Psoas muscle (tissue), 8 donors: ENCODE results near the gene MAST4. TPM values are rescaled to one million over a fixed set of nuclear protein-coding genes. Genes with fewer than 3 reads are reported as not detected.

Experiments
- ATAC-seq, 4 donors: fragments of 200-7000 bp; cut with Tn5 transposase; one replicate each; pipeline ENCODE4 v1.9.1; 2020; ENCODE audit warnings: moderate library complexity in 3 of 4, mild to moderate bottlenecking in 2 of 4
- DNase-seq, 2 donors: peaks; one replicate each; pipeline ENCODE4 v3.0.0-alpha.2; 2020
- H3K27ac ChIP-seq: fragments of 200-600 bp; one replicate; pipeline ENCODE4 v1.8.0; 2022
- H3K27me3 ChIP-seq, 3 donors: fragments of 200-600 bp in 1 of 3; one replicate each; pipeline versions ENCODE4 v1.6.1 to v1.8.0; 2013 to 2022; ENCODE audit warnings: low read length in 2 of 3, mild to moderate bottlenecking in 2 of 3, moderate library complexity in 1 of 3; ENCODE audit not compliant: insufficient read depth in 3 of 3
- H3K36me3 ChIP-seq, 2 donors: fragments of 200-600 bp in 1 of 2; one replicate each; pipeline versions ENCODE4 v1.6.1 to v1.8.0; 2013 to 2022; ENCODE audit warnings: low read depth in 1 of 2, mild to moderate bottlenecking in 1 of 2, moderate library complexity in 1 of 2; ENCODE audit not compliant: insufficient read depth in 1 of 2
- H3K4me1 ChIP-seq: fragments of 200-600 bp; one replicate; pipeline ENCODE4 v1.8.0; 2022
- H3K4me3 ChIP-seq: fragments of 200-600 bp; one replicate; pipeline ENCODE4 v1.8.0; 2022; ENCODE audit warnings: mild to moderate bottlenecking
- H3K9me3 ChIP-seq: fragments of 200-600 bp; one replicate; pipeline ENCODE4 v1.8.0; 2022
- CTCF ChIP-seq: fragments of 200-600 bp; IDR thresholded peaks from one replicate; pipeline ENCODE4 v1.8.0; 2022; ENCODE audit warnings: antibody characterized with exemption
- WGBS, 3 donors: extraction: QIAGEN DNeasy Blood & Tissue Kit; methylation state at CpG; one replicate each; pipeline versions ENCODE4 v1.1.6 to v1.1.7; 2013; 5-methylcytosine and 5-hydroxymethylcytosine counted together
- intact Hi-C, 2 donors: fragments of 100-400 bp; cut with DNase I; formaldehyde crosslinking; loops; one replicate each; pipeline versions ENCODE4 v1.11.0 to v1.14.2; 2022
- polyA plus RNA-seq, 3 donors: library from polyadenylated mRNA; stranded (reverse); fragments of 200-250 nt; gene quantifications; one replicate each; pipeline ENCODE4 v1.2.3, GENCODE V29; 2013
- total RNA-seq, 4 donors: library from RNA; stranded (reverse); fragmentation: NEBNext Ultra II Directional in 2 of 4; extraction: Animal tissue kit (Norgen Biotek cat#: 25700) in 2 of 4; gene quantifications; one replicate each; pipeline versions ENCODE4 v1.2.1 to v1.2.4, GENCODE V29; 2021 to 2023
- donor health status: healthy with polysubstance abuse.
- donor health status: DM: no; HTN: no; CAD: no; lungs with moderate emphysema.
- donor health status: Bipolar disorder and iron deficiency.
- donor health status: healthy.
- donor health status: DM: yes; HTN: yes; CAD: no.
- donor health status: DM: no; HTN: no; CAD: no.
- donor health status: DM: no; HTN: no; CAD: no.
- donor health status: DM: yes; HTN: yes; CAD: no.

MAST4 gene
- total and polyA plus RNA-seq, 7 donors = 3.2 to 123 (median 12.1) TPM

GRCh38 chr5:66742083-66742895, 146.1 kb downstream of the MAST4 start:
- Histone ChIP-seq H3K27ac (no peak overlapping the region), H3K36me3 (no peaks in the 10 kb centered on the region), H3K9me3 (no peaks in the 10 kb centered on the region), H3K27me3 (no peaks in the 10 kb centered on the region), H3K4me3 (no peak overlapping the region), H3K4me1 (no peaks in the 10 kb centered on the region)
- no peak for TF ChIP-seq CTCF
- peak in 1 of 2 donors; percentile 64 for DNase-seq
- peak in 1 of 4 donors; percentile 52 for ATAC-seq
- WGBS, 3 donors = 47 to 60% (median 53%) methylated on average over 15 of the region's 15 CpGs
- intact Hi-C loops = no loop called here

- Histone ChIP-seq H3K27me3 (no peaks in the 10 kb centered on the region), H3K36me3 (no peaks in the 10 kb centered on the region), H3K27ac (no peak overlapping the region), H3K4me3 (no peak overlapping the region), H3K9me3 (no peaks in the 10 kb centered on the region), H3K4me1 (no peaks in the 10 kb centered on the region)
- no peak for ATAC-seq
- TF ChIP-seq CTCF = no peak
- intact Hi-C loops = no loop called here
- WGBS, 3 donors = 57 to 71% (median 62%) methylated on average over 5 of the region's 5 CpGs
- no peak for DNase-seq
Measured at GRCh38 chr5:66742896-66743247, 146.7 kb downstream of the MAST4 start.

GRCh38 chr5:66743344-66743743, 147.2 kb downstream of the MAST4 start:
- no peaks in the 10 kb centered on the region for H3K4me1 ChIP-seq
- H3K27ac ChIP-seq = no peak overlapping the region
- ATAC-seq (no peak), DNase-seq (peak in 1 of 2 donors; percentile 54)
- intact Hi-C loops = no loop called here
- no peaks in the 10 kb centered on the region for H3K36me3 ChIP-seq
- H3K9me3 ChIP-seq = no peaks in the 10 kb centered on the region
- WGBS, 3 donors = 87 to 91% (median 90%) methylated on average over 6 of the region's 6 CpGs
- no peak overlapping the region for H3K4me3 ChIP-seq
- no peaks in the 10 kb centered on the region for H3K27me3 ChIP-seq
- no peak for TF ChIP-seq CTCF

- ATAC-seq = no peak
- intact Hi-C loops = no loop called here
- WGBS, 3 donors = 61 to 68% (median 63%) methylated on average over 4 of the region's 4 CpGs
- no peaks in the 10 kb centered on the region for H3K36me3 ChIP-seq
- no peak overlapping the region for H3K27ac ChIP-seq
- DNase-seq = no peak
- no peaks in the 10 kb centered on the region for H3K27me3 ChIP-seq
- no peak overlapping the region for H3K4me3 ChIP-seq
- no peaks in the 10 kb centered on the region for H3K9me3 ChIP-seq
- H3K4me1 ChIP-seq = no peaks in the 10 kb centered on the region
- TF ChIP-seq CTCF = no peak
Measured at GRCh38 chr5:66744040-66744439, 147.8 kb downstream of the MAST4 start.

- Histone ChIP-seq H3K36me3 (no peaks in the 10 kb centered on the region), H3K4me1 (no peaks in the 10 kb centered on the region), H3K9me3 (no peaks in the 10 kb centered on the region), H3K27me3 (no peaks in the 10 kb centered on the region), H3K27ac (no peak overlapping the region), H3K4me3 (no peak overlapping the region)
- intact Hi-C loops = no loop called here
- TF ChIP-seq CTCF = no peak
- DNase-seq (no peak), ATAC-seq (no peak)
- WGBS, 3 donors = 80 to 93% (median 91%) methylated on average over 5 of the region's 5 CpGs
Measured at GRCh38 chr5:66745297-66745696, 149.1 kb downstream of the MAST4 start.
